HepG2 (cell line): ENCODE data around the gene CCS. TPM values are rescaled to one million over a fixed set of nuclear protein-coding genes. Genes with fewer than 3 reads are reported as not detected.

Experiments
- CHCHD3 ChIP-seq: sonication (generic); formaldehyde crosslinking; IDR thresholded peaks from 2 replicates; pipeline ENCODE4 v1.8.0; 2022; ENCODE audit warnings: mild to moderate bottlenecking, missing genetic modification reagents, moderate library complexity
- DR1 ChIP-seq: sonication (generic); formaldehyde crosslinking; IDR thresholded peaks from 2 replicates; pipeline ENCODE4 v1.8.0; 2021; ENCODE audit warnings: mild to moderate bottlenecking, missing genetic modification reagents, inconsistent platforms
- ELF4 ChIP-seq: sonication (generic); formaldehyde crosslinking; IDR thresholded peaks from 2 replicates; pipeline ENCODE4 v1.5.0; 2020; ENCODE audit warnings: missing genetic modification reagents, mild to moderate bottlenecking, moderate library complexity, borderline replicate concordance
- FOXC1 ChIP-seq: sonication (generic); formaldehyde crosslinking; IDR thresholded peaks from 2 replicates; pipeline ENCODE4 v1.8.0; 2022; ENCODE audit warnings: mild to moderate bottlenecking, missing genetic modification reagents, borderline replicate concordance
- GRHL1 ChIP-seq: sonication (generic); formaldehyde crosslinking; conservative IDR thresholded peaks from 2 replicates; pipeline ENCODE4 v1.8.0; 2022; ENCODE audit warnings: missing genetic modification reagents
- GTF2F1 ChIP-seq: fragments of 150-350 bp; IDR thresholded peaks from 2 replicates; pipeline ENCODE4 v1.6.1; 2014; ENCODE audit warnings: low read length
- HNRNPL ChIP-seq: fragments of 200-400 bp; formaldehyde crosslinking; IDR thresholded peaks from 2 replicates; pipeline ENCODE4 v1.6.1; 2017; ENCODE audit warnings: mild to moderate bottlenecking, low read depth, low read length
- MEIS2 ChIP-seq: sonication (generic); formaldehyde crosslinking; IDR thresholded peaks from 2 replicates; pipeline ENCODE4 v1.9.0; 2021; ENCODE audit warnings: mild to moderate bottlenecking, missing genetic modification reagents
- MXD1 ChIP-seq: sonication (generic); formaldehyde crosslinking; IDR thresholded peaks from 2 replicates; pipeline ENCODE4 v1.4.0; 2020; ENCODE audit warnings: mild to moderate bottlenecking, missing genetic modification reagents
- NCOR1 ChIP-seq: fragments of 200-600 bp; sonication (generic); IDR thresholded peaks from 2 replicates; pipeline ENCODE4 v1.7.0; 2017; ENCODE audit warnings: antibody characterized with exemption, low read length, borderline replicate concordance
- NFYC ChIP-seq: IDR thresholded peaks from 2 replicates; pipeline ENCODE4 v1.6.1; 2016; ENCODE audit warnings: missing genetic modification reagents, missing compliant biosample characterization
- PAF1 ChIP-seq: IDR thresholded peaks from 2 replicates; pipeline ENCODE4 v1.6.1; 2016; ENCODE audit warnings: missing genetic modification reagents, missing compliant biosample characterization
- PHB2 ChIP-seq: fragments of 450-650 bp; IDR thresholded peaks from 2 replicates; pipeline ENCODE4 v1.6.1; 2018; ENCODE audit not compliant: partially characterized antibody
- REL ChIP-seq: sonication (generic); formaldehyde crosslinking; conservative IDR thresholded peaks from 2 replicates; pipeline ENCODE4 v1.8.0; 2022; ENCODE audit warnings: mild to moderate bottlenecking, missing genetic modification reagents, moderate library complexity
- SP5 ChIP-seq: IDR thresholded peaks from 2 replicates; pipeline ENCODE4 v1.6.1; 2016; ENCODE audit warnings: low read depth, borderline replicate concordance
- SPEN ChIP-seq: sonication (generic); formaldehyde crosslinking; IDR thresholded peaks from 2 replicates; pipeline ENCODE4 v1.5.1; 2020; ENCODE audit warnings: low read depth, mild to moderate bottlenecking, missing genetic modification reagents
- TEAD3 ChIP-seq: optimal IDR thresholded peaks from 2 replicates; pipeline ENCODE3; 2016; ENCODE audit warnings: borderline replicate concordance
- ZNF230 ChIP-seq: sonication (generic); formaldehyde crosslinking; IDR thresholded peaks from 2 replicates; pipeline ENCODE4 v1.4.0; 2020; ENCODE audit warnings: mild to moderate bottlenecking, missing genetic modification reagents
- ZNF460 ChIP-seq: sonication (generic); formaldehyde crosslinking; IDR thresholded peaks from 2 replicates; pipeline ENCODE4 v1.5.1; 2020; ENCODE audit warnings: missing genetic modification reagents, mild to moderate bottlenecking, borderline replicate concordance
- ZNF652 ChIP-seq: IDR thresholded peaks from 2 replicates; pipeline ENCODE4 v1.6.1; 2016; ENCODE audit warnings: low read depth, borderline replicate concordance
- ZNF704 ChIP-seq: sonication (generic); formaldehyde crosslinking; IDR thresholded peaks from 2 replicates; pipeline ENCODE4 v1.8.1; 2023; ENCODE audit warnings: mild to moderate bottlenecking, inconsistent platforms, moderate library complexity, missing genetic modification reagents, borderline replicate concordance
- ZNF766 ChIP-seq: sonication (generic); formaldehyde crosslinking; IDR thresholded peaks from 2 replicates; pipeline ENCODE4 v1.5.0; 2020; ENCODE audit warnings: missing genetic modification reagents, borderline replicate concordance
- polyA plus RNA-seq, 8 experiments: library from polyadenylated mRNA; depleted of rRNA in 3 of 8; stranded (reverse) in 7 of 8; unstranded in 1 of 8; fragments of >200 nt; fragmentation: Illumina TruSeq in 4 of 8; extraction: Trizol in 4 of 8; gene quantifications; 2 replicates each; pipeline versions ENCODE4 v1.2.1 to v1.2.3, GENCODE V29; 2011 to 2016; ENCODE audit warnings: low read depth in 4 of 8, missing spikeins in 1 of 8, mixed read lengths in 1 of 8; ENCODE audit not compliant: insufficient read depth in 1 of 8
- total RNA-seq, 5 experiments: library from RNA; depleted of rRNA; stranded (reverse); fragments of >200 nt; fragmentation: Illumina TruSeq; extraction: Trizol; gene quantifications; 2 replicates each; pipeline ENCODE4 v1.2.3, GENCODE V29; 2016; ENCODE audit warnings: low read depth in 1 of 5
- TF ChIP-seq, protein P1 (sequence below): sonication (generic); formaldehyde crosslinking; IDR thresholded peaks from 2 replicates; pipeline ENCODE4 v1.5.1; 2020; ENCODE audit warnings: missing genetic modification reagents, mild to moderate bottlenecking, borderline replicate concordance

Gene CCS
- total and polyA plus RNA-seq, 2 of the 13 experiments (the other 11 are each of a cell fraction or from before 2014, with no cell fraction given), result 25.4 to 44.6 TPM

- TF ChIP-seq SPEN (CRISPR knock-in tag), result no peak
- TF ChIP-seq PAF1, result peak; percentile 20; the same call in 1 of the 2 replicates
- 0 out of 2 replicates have a peak, but pooled peaks have one; percentile 71 for TF ChIP-seq REL (CRISPR knock-in tag)
- no peak for TF ChIP-seq PHB2
- TF ChIP-seq HNRNPL, result 0 out of 2 replicates have a peak, but pooled peaks have one; percentile 37
- TF ChIP-seq ZNF704, result peak; percentile 77; the same call in 1 of the 2 replicates
- TF ChIP-seq GTF2F1, result peak; percentile 82; the same call in 1 of the 2 replicates
- no peak; the same call in 1 of the 2 replicates for TF ChIP-seq NCOR1
- TF ChIP-seq ZNF766 (CRISPR knock-in tag), result no peak
- no peak for TF ChIP-seq TEAD3 (CRISPR knock-in tag)
- TF ChIP-seq NFYC, result peak; percentile 96
- TF ChIP-seq, protein P1, sequence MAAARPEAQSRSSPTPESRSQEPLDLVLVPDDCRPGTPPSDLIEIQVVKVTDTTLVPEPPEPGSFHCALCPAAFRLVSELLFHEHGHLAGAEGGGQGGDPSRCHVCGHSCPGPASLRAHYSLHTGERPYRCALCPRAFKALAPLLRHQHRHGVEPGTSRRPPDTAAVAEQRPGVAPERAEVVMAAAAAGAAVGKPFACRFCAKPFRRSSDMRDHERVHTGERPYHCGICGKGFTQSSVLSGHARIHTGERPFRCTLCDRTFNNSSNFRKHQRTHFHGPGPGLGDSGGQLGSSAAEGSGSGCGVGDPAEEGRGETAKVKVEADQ (CRISPR knock-in tag), result peak; percentile 40; the same call in 1 of the 2 replicates
- TF ChIP-seq MEIS2 (CRISPR knock-in tag), result no peak
- no peak; the same call in 1 of the 2 replicates for TF ChIP-seq ZNF230 (CRISPR knock-in tag)
- TF ChIP-seq MXD1, result peak; percentile 77
- 0 out of 2 replicates have a peak, but pooled peaks have one; percentile 32 for TF ChIP-seq CHCHD3 (CRISPR knock-in tag)
- TF ChIP-seq GRHL1, result no peak
- TF ChIP-seq FOXC1, result peak; percentile 30; the same call in 1 of the 2 replicates
- TF ChIP-seq ZNF460, result no peak
- no peak for TF ChIP-seq ZNF652
- TF ChIP-seq ELF4 (CRISPR knock-in tag), result no peak
- TF ChIP-seq DR1, result peak; percentile 18; the same call in 1 of the 2 replicates
- no peak for TF ChIP-seq SP5 (CRISPR knock-in tag)
Observed at GRCh38 chr11:66638177-66639065, 45.4 kb downstream of the CCS start, which contains the start of gene RBM4 (continued).
